K562 (cell line): ENCODE measurements around the gene FRYL.
A peak's percentile ranks its signal among the peaks of the same experiment; 100 is the strongest.

Experiments used
- CBFA2T3 ChIP-seq: fragments of 450-650 bp; IDR thresholded peaks from 2 replicates; pipeline ENCODE4 v1.6.1; 2017
- RNF2 ChIP-seq: sonication (generic); IDR thresholded peaks from 2 replicates; pipeline ENCODE4 v1.6.1; 2016

- TF ChIP-seq RNF2 (no peak), CBFA2T3 (peak; percentile 31; the same call in 1 of the 2 replicates)
Measured at GRCh38 chr4:48727666-48728459, 52.2 kb downstream of the FRYL start.
